Mesendoderm (in vitro differentiated cells): ENCODE data around the gene GLIS1.
A peak's percentile ranks its signal among the peaks of the same experiment; 100 is the strongest.

Experiments used
- DNase-seq: peaks from one replicate; pipeline ENCODE4 v3.0.0; 2013
- H2AK5ac ChIP-seq: 2 replicates; pipeline ENCODE4 v1.6.1; 2013; ENCODE audit warnings: low read length, inconsistent platforms
- H2BK120ac ChIP-seq: 2 replicates; pipeline ENCODE4 v1.6.1; 2013; ENCODE audit warnings: low read depth, mild to moderate bottlenecking, low read length, moderate library complexity, mixed read lengths
- H2BK15ac ChIP-seq: replicated peaks from 2 replicates; pipeline ENCODE4 v1.6.1; 2013; ENCODE audit warnings: low read depth, mild to moderate bottlenecking, moderate library complexity
- H2BK5ac ChIP-seq: 2 replicates; pipeline ENCODE4 v1.6.1; 2013; ENCODE audit warnings: low read length, inconsistent platforms
- H3K18ac ChIP-seq: 2 replicates; pipeline ENCODE4 v1.6.1; 2013; ENCODE audit warnings: mild to moderate bottlenecking, low read length, mixed read lengths
- H3K23ac ChIP-seq: one replicate; pipeline ENCODE4 v1.6.1; 2013; ENCODE audit warnings: low read length
- H3K27ac ChIP-seq: 2 replicates; pipeline ENCODE4 v1.5.1; 2013; ENCODE audit warnings: low read depth, mild to moderate bottlenecking, inconsistent platforms, low read length, moderate library complexity
- H3K27me3 ChIP-seq: 2 replicates; pipeline ENCODE4 v1.6.1; 2013; ENCODE audit warnings: low read length, control low read depth, mild to moderate bottlenecking, inconsistent platforms; ENCODE audit not compliant: insufficient read depth, poor library complexity
- H3K36me3 ChIP-seq: 2 replicates; pipeline ENCODE4 v1.6.1; 2013; ENCODE audit warnings: low read length, inconsistent platforms; ENCODE audit not compliant: control insufficient read depth, insufficient read depth
- H3K4ac ChIP-seq: one replicate; pipeline ENCODE4 v1.6.1; 2013; ENCODE audit warnings: low read depth, mild to moderate bottlenecking, low read length, moderate library complexity
- H3K4me1 ChIP-seq: 2 replicates; pipeline ENCODE4 v1.6.1; 2013; ENCODE audit warnings: low read depth, low read length, inconsistent platforms; ENCODE audit not compliant: control insufficient read depth
- H3K4me2 ChIP-seq: 2 replicates; pipeline ENCODE4 v1.6.1; 2013; ENCODE audit warnings: low read length
- H3K4me3 ChIP-seq: 2 replicates; pipeline ENCODE4 v1.5.1; 2013; ENCODE audit warnings: mild to moderate bottlenecking, low read length
- H3K56ac ChIP-seq: one replicate; pipeline ENCODE4 v1.6.1; 2013; ENCODE audit warnings: low read length
- H3K79me1 ChIP-seq: 2 replicates; pipeline ENCODE4 v1.6.1; 2013; ENCODE audit warnings: low read length, inconsistent platforms
- H3K79me2 ChIP-seq: 2 replicates; pipeline ENCODE4 v1.6.1; 2013; ENCODE audit warnings: mild to moderate bottlenecking, low read length; ENCODE audit not compliant: control insufficient read depth, insufficient read depth
- H3K9ac ChIP-seq: 2 replicates; pipeline ENCODE4 v1.6.1; 2013; ENCODE audit warnings: low read length, inconsistent platforms
- H4K5ac ChIP-seq: one replicate; pipeline ENCODE4 v1.6.1; 2013; ENCODE audit warnings: low read length
- H4K8ac ChIP-seq: one replicate; pipeline ENCODE4 v1.6.1; 2013; ENCODE audit warnings: low read depth, mild to moderate bottlenecking, control low read depth, low read length, moderate library complexity
- WGBS: extraction: QIAGEN DNeasy Blood & Tissue Kit; methylation state at CpG from one replicate; pipeline ENCODE4 v1.1.7; 2013; ENCODE audit warnings: low lambda C conversion rate, missing lambda C conversion rate; ENCODE audit not compliant: insufficient coverage; ENCODE audit errors: extremely low coverage; 5-methylcytosine and 5-hydroxymethylcytosine counted together

Gene GLIS1

GRCh38 chr1:53704804-53705445 is 34.0 kb downstream of the GLIS1 start:
- Histone ChIP-seq H3K56ac (no peak overlapping the region), H3K4ac (no peak overlapping the region), H3K36me3 (no peaks in the 10 kb centered on the region), H3K18ac (no peak overlapping the region), H3K27ac (no peak overlapping the region), H3K4me2 (no peak overlapping the region), H3K9ac (no peak overlapping the region), H2BK5ac (no peak overlapping the region), H3K4me1 (peaks cover 3% of the 10 kb centered on the region), H2BK15ac (no peak overlapping the region), H4K8ac (no peak overlapping the region), H2BK120ac (no peak overlapping the region), H4K5ac (no peak overlapping the region), H3K4me3 (no peak overlapping the region), H3K23ac (no peak overlapping the region), H3K79me1 (peaks cover 11% of the 10 kb centered on the region), H3K79me2 (peaks cover 2% of the 10 kb centered on the region), H2AK5ac (no peak overlapping the region), H3K27me3 (no peaks in the 10 kb centered on the region)
- DNase-seq: peak; percentile 31
- no CpG with 5 or more reads among the region's 8 CpGs for WGBS

- Histone ChIP-seq H3K4ac (no peak overlapping the region), H2AK5ac (no peak overlapping the region), H3K79me2 (peaks cover 2% of the 10 kb centered on the region), H4K8ac (no peak overlapping the region), H3K27ac (no peak overlapping the region), H3K36me3 (no peaks in the 10 kb centered on the region), H2BK120ac (no peak overlapping the region), H3K9ac (no peak overlapping the region), H3K4me3 (no peak overlapping the region), H3K4me1 (peaks cover 3% of the 10 kb centered on the region), H3K18ac (no peak overlapping the region), H4K5ac (no peak overlapping the region), H3K56ac (no peak overlapping the region), H3K79me1 (peaks cover 8% of the 10 kb centered on the region), H3K23ac (no peak overlapping the region), H2BK5ac (no peak overlapping the region), H3K4me2 (no peak overlapping the region), H3K27me3 (no peaks in the 10 kb centered on the region), H2BK15ac (no peak overlapping the region)
- DNase-seq: no peak
- WGBS: no CpG with 5 or more reads among the region's 5 CpGs
Observed at GRCh38 chr1:53704304-53704703, 34.7 kb downstream of the GLIS1 start.

GRCh38 chr1:53703174-53703573 is 35.8 kb downstream of the GLIS1 start:
- Histone ChIP-seq H3K9ac (no peak overlapping the region), H3K27me3 (no peaks in the 10 kb centered on the region)

GRCh38 chr1:53702341-53702740 is 36.6 kb downstream of the GLIS1 start:
- H3K4me3 ChIP-seq: no peak overlapping the region
- H2AK5ac ChIP-seq: no peak overlapping the region
- no peaks in the 10 kb centered on the region for H3K27me3 ChIP-seq
- H3K9ac ChIP-seq: no peak overlapping the region
- H3K23ac ChIP-seq: no peak overlapping the region
- peaks cover 2% of the 10 kb centered on the region for H3K79me2 ChIP-seq
- H2BK120ac ChIP-seq: no peak overlapping the region
- no peak overlapping the region for H3K4ac ChIP-seq
- DNase-seq: no peak
- peak overlapping the region; percentile 15 for H3K56ac ChIP-seq
- H3K4me2 ChIP-seq: no peak overlapping the region
- H3K27ac ChIP-seq: no peak overlapping the region
- H3K79me1 ChIP-seq: peaks cover 15% of the 10 kb centered on the region
- no peak overlapping the region for H4K8ac ChIP-seq
- H4K5ac ChIP-seq: no peak overlapping the region
- H3K4me1 ChIP-seq: peaks cover 3% of the 10 kb centered on the region
- no CpG with 5 or more reads among the region's 8 CpGs for WGBS
- H3K18ac ChIP-seq: no peak overlapping the region
- no peak overlapping the region for H2BK15ac ChIP-seq
- no peaks in the 10 kb centered on the region for H3K36me3 ChIP-seq
- no peak overlapping the region for H2BK5ac ChIP-seq

More at GRCh38 chr1:53703174-53703573, 35.8 kb downstream of the GLIS1 start:
- no peak overlapping the region for H3K27ac ChIP-seq
- no peak overlapping the region for H3K56ac ChIP-seq
- H3K4ac ChIP-seq: no peak overlapping the region
- no peak overlapping the region for H2BK5ac ChIP-seq
- no peak overlapping the region for H2BK120ac ChIP-seq
- no CpG with 5 or more reads among the region's 1 CpG for WGBS
- H3K36me3 ChIP-seq: no peaks in the 10 kb centered on the region
- H2AK5ac ChIP-seq: no peak overlapping the region
- no peak overlapping the region for H4K8ac ChIP-seq
- no peak overlapping the region for H3K4me2 ChIP-seq
- H3K23ac ChIP-seq: no peak overlapping the region
- H3K18ac ChIP-seq: no peak overlapping the region
- no peak overlapping the region for H2BK15ac ChIP-seq
- peaks cover 12% of the 10 kb centered on the region for H3K79me1 ChIP-seq
- H3K4me1 ChIP-seq: peaks cover 3% of the 10 kb centered on the region
- no peak for DNase-seq
- peaks cover 2% of the 10 kb centered on the region for H3K79me2 ChIP-seq
- H3K4me3 ChIP-seq: no peak overlapping the region
- no peak overlapping the region for H4K5ac ChIP-seq

GRCh38 chr1:53700776-53701175 is 38.2 kb downstream of the GLIS1 start:
- peaks cover 3% of the 10 kb centered on the region for H3K4me1 ChIP-seq
- H2BK120ac ChIP-seq: no peak overlapping the region
- no peak overlapping the region for H4K5ac ChIP-seq
- H3K56ac ChIP-seq: no peak overlapping the region
- no peak overlapping the region for H3K9ac ChIP-seq
- H3K27me3 ChIP-seq: no peaks in the 10 kb centered on the region
- no peak overlapping the region for H4K8ac ChIP-seq
- H2AK5ac ChIP-seq: no peak overlapping the region
- no peak for DNase-seq
- H3K18ac ChIP-seq: no peak overlapping the region
- no peaks in the 10 kb centered on the region for H3K36me3 ChIP-seq
- H3K79me1 ChIP-seq: peaks cover 16% of the 10 kb centered on the region
- no peak overlapping the region for H2BK15ac ChIP-seq
- H2BK5ac ChIP-seq: no peak overlapping the region
- no peak overlapping the region for H3K4ac ChIP-seq
- peaks cover 2% of the 10 kb centered on the region for H3K79me2 ChIP-seq
- no peak overlapping the region for H3K23ac ChIP-seq
- H3K27ac ChIP-seq: no peak overlapping the region
- WGBS: no CpG with 5 or more reads among the region's 3 CpGs
- H3K4me2 ChIP-seq: no peak overlapping the region
- no peak overlapping the region for H3K4me3 ChIP-seq

GRCh38 chr1:53699981-53700380 is 39.0 kb downstream of the GLIS1 start:
- no peak overlapping the region for H2BK15ac ChIP-seq
- peaks cover 3% of the 10 kb centered on the region for H3K4me1 ChIP-seq
- H3K23ac ChIP-seq: no peak overlapping the region
- no peak overlapping the region for H4K8ac ChIP-seq
- no peaks in the 10 kb centered on the region for H3K36me3 ChIP-seq
- H3K56ac ChIP-seq: no peak overlapping the region
- H3K9ac ChIP-seq: no peak overlapping the region
- H3K18ac ChIP-seq: no peak overlapping the region
- H3K4me2 ChIP-seq: no peak overlapping the region
- no peak overlapping the region for H3K4me3 ChIP-seq
- no peak overlapping the region for H2BK5ac ChIP-seq
- H3K27me3 ChIP-seq: no peaks in the 10 kb centered on the region
- no peak overlapping the region for H2BK120ac ChIP-seq
- no peak overlapping the region for H4K5ac ChIP-seq
- H3K27ac ChIP-seq: no peak overlapping the region
- H2AK5ac ChIP-seq: no peak overlapping the region
- H3K4ac ChIP-seq: no peak overlapping the region
- DNase-seq: no peak
- no CpG with 5 or more reads among the region's 8 CpGs for WGBS
- peaks cover 2% of the 10 kb centered on the region for H3K79me2 ChIP-seq
- H3K79me1 ChIP-seq: peaks cover 19% of the 10 kb centered on the region
